Stimulated activated CD8-positive, alpha-beta memory T cell treated with anti-CD3 and anti-CD28 coated beads, Interleukin-15, amount 100 ng/mL, for 48 hours (primary cell): ENCODE data around the gene SPIRE2.
"Not testable (repeated sequence)": the region's sequence is repeated elsewhere in the genome, so short reads cannot be mapped to it uniquely, and the experiment has no call there.

ENCODE experiments used
- DNase-seq, 2 donors: peaks; one replicate each; pipeline ENCODE4 v3.0.0-alpha.2; 2020; ENCODE audit warnings: low read depth in 2 of 2

SPIRE2 gene

GRCh38 chr16:89811321-89811720 lies 17.0 kb upstream of the SPIRE2 start:
- no peak for DNase-seq

- DNase-seq = no peak
Measured at GRCh38 chr16:89815639-89816348, 12.5 kb upstream of the SPIRE2 start.

- DNase-seq = not testable (repeated sequence)
Measured at GRCh38 chr16:89818851-89819403, 9.3 kb upstream of the SPIRE2 start.

- DNase-seq = not testable (repeated sequence)
Measured at GRCh38 chr16:89819448-89819847, 8.8 kb upstream of the SPIRE2 start.

DNA sequence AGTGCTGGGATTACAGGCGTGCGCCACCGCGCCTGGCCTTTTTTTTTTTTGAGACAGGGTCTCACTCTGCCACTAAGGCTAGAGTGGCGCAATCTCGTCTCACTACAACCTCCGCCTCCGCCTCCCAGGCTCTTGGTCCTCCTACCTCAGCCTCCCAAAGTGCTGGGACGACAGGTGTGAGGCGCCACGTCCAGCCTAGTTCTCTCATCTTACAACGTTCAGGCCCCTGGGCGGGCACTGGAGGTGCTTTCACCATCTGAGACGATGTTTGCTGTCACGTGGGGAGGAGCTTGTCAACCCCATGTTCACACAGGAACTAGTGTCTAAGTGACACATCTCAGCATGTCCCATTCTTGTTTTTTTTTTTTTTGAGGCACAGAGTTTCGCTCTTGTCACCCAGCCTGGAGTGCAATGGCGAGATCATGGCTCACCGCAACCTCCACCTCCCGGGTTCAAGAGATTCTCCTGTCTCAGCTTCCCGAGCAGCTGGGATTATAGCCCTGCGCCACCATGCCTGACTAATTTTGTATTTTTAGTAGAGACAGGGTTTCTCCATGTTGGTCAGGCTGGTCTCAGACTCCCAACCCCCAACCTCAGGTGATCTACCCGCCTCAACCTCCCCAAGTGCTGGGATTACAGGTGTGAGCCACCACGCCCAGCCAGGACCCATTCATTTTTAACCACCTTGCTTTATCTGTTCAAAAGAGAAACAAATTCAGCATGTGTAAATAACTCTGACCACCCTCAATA lies 6.7 kb upstream of the SPIRE2 start:
- no peak for DNase-seq

GRCh38 chr16:89822188-89823086 lies 5.8 kb upstream of the SPIRE2 start:
- no peak for DNase-seq

DNA sequence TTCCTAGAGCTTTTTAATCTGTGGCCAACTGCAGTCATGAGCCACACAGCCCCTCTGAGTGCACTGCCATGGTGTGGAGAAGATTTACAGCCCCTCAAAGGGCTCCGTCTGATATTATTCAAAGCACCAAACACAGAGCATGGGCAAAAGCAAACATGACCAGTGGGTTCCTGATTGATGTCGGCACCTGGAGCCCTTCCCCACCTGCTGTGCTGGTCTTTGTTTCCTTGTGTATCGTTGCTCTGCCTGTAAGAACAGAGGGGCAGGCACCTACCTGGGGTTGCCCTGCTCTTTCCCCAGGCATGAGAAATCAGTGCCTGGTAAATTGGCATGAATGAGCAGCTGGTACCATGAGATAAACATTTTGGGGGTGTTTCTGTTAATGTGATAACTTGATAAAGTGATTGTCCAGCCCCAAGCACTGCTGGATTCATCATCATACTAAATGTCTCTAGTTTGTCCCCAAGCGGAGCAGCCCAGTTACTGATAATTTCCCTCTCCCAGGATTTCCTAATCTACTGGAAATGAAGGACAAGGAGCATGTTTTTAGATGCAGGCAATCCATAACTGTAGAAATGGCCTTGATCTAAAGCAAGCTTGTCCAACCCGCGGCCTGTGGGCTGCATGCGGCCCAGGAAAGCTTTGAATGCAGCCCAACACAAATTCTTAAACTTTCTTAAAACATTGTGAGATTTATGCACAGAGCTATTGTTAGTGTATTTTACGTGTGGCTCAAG lies 5.0 kb upstream of the SPIRE2 start:
- DNase-seq = no peak

DNA sequence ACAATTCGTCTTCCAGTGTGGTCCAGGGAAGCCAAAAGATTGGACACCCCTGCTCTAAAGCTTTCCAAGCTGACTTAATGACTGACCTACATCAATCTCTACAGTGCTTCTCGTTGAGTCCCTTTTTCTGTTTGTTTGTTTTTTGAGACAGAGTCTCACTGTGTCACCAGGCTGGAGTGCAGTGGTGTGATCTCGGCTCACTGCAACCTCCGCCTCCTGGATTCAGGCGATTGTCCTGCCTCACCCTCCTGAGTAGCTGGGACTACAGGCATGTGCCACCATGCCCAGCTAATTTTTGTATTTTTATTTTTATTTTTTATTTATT lies 4.5 kb upstream of the SPIRE2 start:
- DNase-seq = not testable (repeated sequence)

DNA sequence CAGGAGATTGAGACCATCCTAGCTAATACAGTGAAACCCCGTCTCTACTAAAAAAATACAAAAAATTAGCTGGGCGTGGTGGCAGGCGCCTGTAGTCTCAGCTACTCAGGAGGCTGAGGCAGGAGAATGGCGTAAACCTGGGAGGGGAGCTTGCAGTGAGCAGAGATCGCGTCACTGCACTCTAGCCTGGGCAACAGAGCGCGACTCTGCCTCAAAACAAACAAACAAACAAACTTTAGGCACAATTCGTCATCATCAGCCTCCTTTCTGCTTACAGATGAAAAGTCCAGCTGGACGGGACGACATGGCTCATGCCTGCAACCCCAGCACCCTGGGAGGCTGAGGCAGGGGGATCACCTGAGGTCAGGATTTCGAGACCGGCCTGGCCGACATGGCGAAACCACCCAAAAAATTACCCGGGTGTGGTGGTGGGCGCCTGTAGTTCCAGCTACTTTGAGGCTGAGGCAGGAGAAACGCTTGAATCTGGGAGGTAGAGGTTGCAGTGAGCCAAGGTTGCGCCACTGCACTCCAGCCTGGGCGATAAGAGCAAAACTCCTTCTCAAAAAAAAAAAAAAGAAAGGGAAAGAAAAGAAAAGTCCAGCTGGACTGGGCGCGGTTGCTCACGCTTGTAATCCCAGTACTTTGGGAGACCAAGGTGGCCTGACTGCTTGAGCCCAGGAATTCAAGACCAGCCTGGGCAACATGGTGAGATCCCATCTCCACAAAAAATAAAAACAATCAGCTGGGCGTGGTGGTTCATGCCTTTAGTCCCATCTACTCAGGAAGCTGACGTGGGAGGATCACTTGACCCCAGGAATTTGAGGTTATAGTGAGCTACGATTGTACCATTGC lies 1.5 kb upstream of the SPIRE2 start:
- no peak for DNase-seq

- no peak for DNase-seq
Measured at GRCh38 chr16:89827383-89828198, 684 bp upstream of the SPIRE2 start.

GRCh38 chr16:89828870-89829629 lies 775 bp downstream of the SPIRE2 start:
- no peak for DNase-seq

- no peak for DNase-seq
Measured at GRCh38 chr16:89829630-89830437, 1.6 kb downstream of the SPIRE2 start.

- DNase-seq = no peak
Measured at GRCh38 chr16:89831810-89832328, 3.6 kb downstream of the SPIRE2 start.

- not testable (repeated sequence) for DNase-seq
Measured at GRCh38 chr16:89833664-89834363, 5.5 kb downstream of the SPIRE2 start.

- not testable (repeated sequence) for DNase-seq
Measured at GRCh38 chr16:89834813-89835363, 6.6 kb downstream of the SPIRE2 start.

GRCh38 chr16:89836484-89836883 lies 8.2 kb downstream of the SPIRE2 start:
- not testable (repeated sequence) for DNase-seq
